Mucosa of stomach (tissue), 1 donor: ENCODE measurements around the gene SMCO4.

Source experiments
- H3K27me3 ChIP-seq: one replicate; pipeline ENCODE4 v1.7.0; 2013; ENCODE audit warnings: mild to moderate bottlenecking, low read length; ENCODE audit not compliant: control insufficient read depth, insufficient read depth
- H3K36me3 ChIP-seq: one replicate; pipeline ENCODE4 v1.7.0; 2013; ENCODE audit warnings: low read length; ENCODE audit not compliant: control insufficient read depth, insufficient read depth
- H3K4me1 ChIP-seq: one replicate; pipeline ENCODE4 v1.7.0; 2013; ENCODE audit warnings: mild to moderate bottlenecking, low read length; ENCODE audit not compliant: control insufficient read depth, insufficient read depth
- H3K4me3 ChIP-seq: one replicate; pipeline ENCODE4 v1.7.0; 2013; ENCODE audit warnings: low read length
- H3K9ac ChIP-seq: one replicate; pipeline ENCODE4 v1.7.0; 2013; ENCODE audit warnings: mild to moderate bottlenecking, low read length, moderate library complexity
- H3K9me3 ChIP-seq: one replicate; pipeline ENCODE4 v1.7.0; 2013; ENCODE audit warnings: mild to moderate bottlenecking, low read length, moderate library complexity; ENCODE audit not compliant: control insufficient read depth
- donor health status: Pancreatic carcinoma.

SMCO4 gene

DNA sequence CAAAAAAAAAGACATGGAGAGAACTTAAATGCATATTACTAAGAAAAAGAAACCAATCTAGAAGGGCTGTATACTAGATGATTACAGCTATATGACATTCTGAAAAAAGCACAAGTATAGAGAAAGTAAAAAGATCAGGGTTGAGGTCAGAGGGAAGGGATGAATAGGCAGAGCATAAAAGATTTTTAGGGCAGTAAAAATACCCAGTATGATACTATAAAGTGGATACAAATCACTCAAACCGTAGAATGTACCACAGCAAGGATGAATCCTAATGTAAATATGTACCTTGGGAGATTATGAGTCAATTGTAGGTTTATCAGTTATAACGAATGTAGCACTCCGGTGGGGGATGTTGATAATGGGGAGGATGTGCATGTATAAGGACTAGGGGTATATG lies 29.4 kb upstream of the SMCO4 start:
- Histone ChIP-seq H3K9ac (no peak overlapping the region), H3K9me3 (no peaks in the 10 kb centered on the region), H3K4me1 (peaks cover 12% of the 10 kb centered on the region), H3K27me3 (no peaks in the 10 kb centered on the region), H3K4me3 (no peak overlapping the region), H3K36me3 (no peaks in the 10 kb centered on the region)

DNA sequence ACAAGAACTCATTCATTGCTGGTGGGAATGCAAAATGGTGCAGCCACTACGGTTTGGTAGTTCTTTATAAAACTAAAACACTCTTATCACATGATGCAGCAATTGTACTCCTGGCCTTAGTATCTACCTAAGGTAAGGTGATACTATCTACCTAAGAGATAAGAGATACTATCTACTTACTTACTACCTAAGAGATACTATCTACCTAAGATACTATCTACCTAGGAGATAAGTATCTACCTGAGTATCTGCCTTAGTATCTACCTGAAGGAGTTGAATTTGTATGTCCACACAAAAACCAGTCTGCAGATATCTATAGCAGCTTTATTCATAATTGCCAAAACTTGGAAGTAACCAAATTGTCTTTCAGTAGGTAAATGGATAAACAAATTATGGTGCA lies 29.0 kb upstream of the SMCO4 start:
- peaks cover 17% of the 10 kb centered on the region for H3K4me1 ChIP-seq
- H3K27me3 ChIP-seq, result no peaks in the 10 kb centered on the region
- H3K36me3 ChIP-seq, result no peaks in the 10 kb centered on the region

DNA sequence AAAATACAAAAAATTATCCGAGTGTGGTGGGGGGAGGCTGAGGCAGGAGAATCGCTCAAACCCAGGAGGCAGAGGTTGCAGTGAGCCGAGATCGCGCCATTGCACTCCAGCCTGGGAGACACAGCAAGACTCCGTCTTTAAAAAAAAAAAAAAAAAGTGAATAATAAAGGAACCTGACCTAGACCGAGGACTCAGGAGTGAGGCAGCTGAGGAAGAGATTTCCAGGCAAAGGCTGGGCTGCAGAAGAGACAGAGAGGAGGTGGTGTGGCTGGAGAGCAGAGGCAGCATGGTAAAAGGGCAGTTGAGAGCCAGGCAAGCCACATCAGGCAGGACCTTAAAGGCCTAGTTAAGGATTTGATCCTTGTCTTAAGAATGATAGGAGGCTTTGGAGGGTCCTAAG lies 28.4 kb upstream of the SMCO4 start:
- no peaks in the 10 kb centered on the region for H3K9me3 ChIP-seq
- H3K9ac ChIP-seq, result no peak overlapping the region
- no peaks in the 10 kb centered on the region for H3K27me3 ChIP-seq
- H3K4me3 ChIP-seq, result no peak overlapping the region
- H3K36me3 ChIP-seq, result no peaks in the 10 kb centered on the region
- H3K4me1 ChIP-seq, result peaks cover 20% of the 10 kb centered on the region

More for the DNA sequence above, 29.0 kb upstream of the SMCO4 start:
- Histone ChIP-seq H3K4me3 (no peak overlapping the region), H3K9ac (no peak overlapping the region), H3K9me3 (no peaks in the 10 kb centered on the region)

DNA sequence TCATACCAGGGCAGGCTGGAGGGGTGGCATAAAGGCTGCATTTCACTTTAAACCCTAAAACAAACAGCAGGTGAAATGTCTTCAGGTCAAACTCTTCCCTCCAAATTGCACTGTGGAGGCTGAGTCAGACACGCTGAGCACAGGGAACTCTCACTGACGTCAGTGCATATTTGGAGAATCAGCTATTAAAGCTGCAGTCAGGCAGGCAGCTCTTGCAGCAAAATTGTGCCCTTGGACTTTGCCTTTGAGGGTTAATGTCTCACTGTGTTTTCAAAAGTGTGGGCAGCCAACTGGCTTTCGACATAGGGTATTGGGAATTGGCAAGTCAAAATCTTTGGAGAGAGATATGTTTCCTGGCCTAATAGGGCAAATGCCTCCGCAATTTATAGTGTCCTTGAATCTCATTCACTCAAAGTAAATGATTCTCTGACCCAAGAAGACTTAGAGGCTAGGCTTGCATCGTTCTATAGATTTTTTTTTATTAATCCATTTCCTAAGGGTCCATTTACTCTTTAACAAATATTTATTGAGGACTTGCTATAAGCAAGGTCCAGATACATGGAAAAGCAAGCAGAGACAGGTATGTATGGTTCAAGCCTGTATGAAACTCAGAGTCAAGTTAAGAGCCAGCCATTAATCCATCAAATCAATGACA lies 27.7 kb upstream of the SMCO4 start:
- Histone ChIP-seq H3K36me3 (no peaks in the 10 kb centered on the region), H3K27me3 (no peaks in the 10 kb centered on the region), H3K9me3 (no peaks in the 10 kb centered on the region), H3K4me3 (no peak overlapping the region), H3K4me1 (peaks cover 20% of the 10 kb centered on the region), H3K9ac (no peak overlapping the region)

DNA sequence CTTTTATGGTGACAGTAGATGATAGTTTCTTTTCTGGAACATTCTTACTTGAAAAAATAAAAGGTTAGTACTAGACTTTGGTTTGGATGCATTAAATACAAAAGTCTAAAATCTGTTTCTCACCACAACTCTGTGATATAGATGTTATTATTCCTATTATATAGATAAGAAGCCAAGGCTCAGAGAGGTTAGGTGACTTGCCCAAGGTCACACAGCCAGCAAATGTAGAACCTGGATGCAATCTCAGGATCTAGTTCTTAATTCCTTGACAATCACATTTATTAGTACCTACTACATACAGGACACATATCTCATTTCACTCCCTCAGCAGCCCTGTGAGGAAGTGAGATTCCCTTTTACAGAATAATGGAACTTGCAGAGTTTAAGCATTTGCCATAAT lies 26.3 kb upstream of the SMCO4 start:
- peaks cover 20% of the 10 kb centered on the region for H3K4me1 ChIP-seq
- H3K36me3 ChIP-seq, result no peaks in the 10 kb centered on the region
- no peak overlapping the region for H3K9ac ChIP-seq
- H3K4me3 ChIP-seq, result no peak overlapping the region
- H3K9me3 ChIP-seq, result no peaks in the 10 kb centered on the region
- H3K27me3 ChIP-seq, result no peaks in the 10 kb centered on the region

DNA sequence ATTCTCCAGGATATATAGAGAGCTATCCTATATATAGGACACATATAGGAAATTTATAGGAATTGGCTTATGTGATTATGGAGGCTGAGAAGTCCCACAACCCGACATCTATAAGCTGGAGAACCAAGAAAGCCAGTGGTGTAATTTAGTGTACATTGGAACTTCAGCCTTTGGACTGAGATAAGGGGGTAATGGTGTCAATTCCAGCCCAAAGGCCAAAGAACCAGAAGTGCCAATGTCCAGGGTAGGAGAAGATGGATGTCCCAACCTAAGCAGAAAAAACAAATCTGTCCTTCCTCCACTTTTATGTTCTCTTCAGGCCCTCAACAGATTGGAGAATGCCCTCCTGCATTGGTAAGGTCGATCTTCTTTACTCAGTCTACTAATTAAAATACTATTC lies 25.5 kb upstream of the SMCO4 start:
- H3K27me3 ChIP-seq, result no peaks in the 10 kb centered on the region
- no peak overlapping the region for H3K9ac ChIP-seq
- no peaks in the 10 kb centered on the region for H3K36me3 ChIP-seq
- H3K4me1 ChIP-seq, result peaks cover 20% of the 10 kb centered on the region
- H3K4me3 ChIP-seq, result no peak overlapping the region
- no peaks in the 10 kb centered on the region for H3K9me3 ChIP-seq

DNA sequence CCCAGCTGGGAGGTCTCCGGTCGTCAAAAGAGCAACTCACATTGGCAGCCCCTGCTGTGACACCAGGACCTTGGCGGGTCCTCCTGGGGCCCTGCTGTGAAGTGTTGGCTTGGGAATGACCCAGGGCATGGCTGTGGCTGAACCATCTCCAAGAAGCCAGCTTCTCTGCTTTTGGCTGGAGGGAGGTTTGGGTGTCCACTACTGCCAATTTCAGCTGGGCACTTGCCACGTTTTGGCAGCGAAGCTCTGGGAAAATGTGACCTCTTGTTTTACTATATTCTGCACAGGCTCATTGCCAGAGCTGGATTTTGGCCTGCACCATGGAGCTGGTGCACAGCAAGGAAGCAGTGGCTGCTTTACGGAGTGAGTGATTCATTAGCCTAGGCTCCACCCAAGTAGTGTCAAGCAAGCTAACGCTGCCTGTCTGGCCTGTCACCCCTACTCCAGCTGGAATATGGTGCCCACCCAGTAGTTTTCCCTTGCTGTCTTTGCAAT lies 24.3 kb upstream of the SMCO4 start:
- Histone ChIP-seq H3K36me3 (no peaks in the 10 kb centered on the region), H3K4me3 (no peak overlapping the region), H3K9me3 (no peaks in the 10 kb centered on the region), H3K27me3 (no peaks in the 10 kb centered on the region), H3K4me1 (peaks cover 20% of the 10 kb centered on the region), H3K9ac (no peak overlapping the region)

DNA sequence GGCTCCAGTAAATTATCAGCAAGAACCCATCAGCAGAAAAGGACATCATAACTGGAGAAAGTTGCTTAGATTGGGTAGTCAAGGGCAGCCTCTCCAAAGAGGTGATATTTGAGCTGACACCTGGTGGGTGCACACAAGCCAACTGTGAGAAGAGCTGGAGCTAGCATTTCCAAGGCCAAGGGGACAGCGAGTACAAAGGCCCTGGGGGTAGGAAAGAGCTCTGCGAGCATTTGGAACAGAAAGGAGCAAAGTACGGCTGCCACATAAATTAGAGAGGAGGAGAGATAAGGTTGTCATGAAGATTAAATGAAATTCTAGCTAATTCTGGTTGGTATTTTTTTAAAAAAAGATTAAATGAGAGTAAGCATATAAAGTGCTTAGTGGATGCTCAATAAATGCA lies 21.7 kb upstream of the SMCO4 start:
- Histone ChIP-seq H3K27me3 (no peaks in the 10 kb centered on the region), H3K4me3 (no peak overlapping the region), H3K4me1 (peaks cover 20% of the 10 kb centered on the region), H3K36me3 (no peaks in the 10 kb centered on the region), H3K9me3 (no peaks in the 10 kb centered on the region), H3K9ac (no peak overlapping the region)

DNA sequence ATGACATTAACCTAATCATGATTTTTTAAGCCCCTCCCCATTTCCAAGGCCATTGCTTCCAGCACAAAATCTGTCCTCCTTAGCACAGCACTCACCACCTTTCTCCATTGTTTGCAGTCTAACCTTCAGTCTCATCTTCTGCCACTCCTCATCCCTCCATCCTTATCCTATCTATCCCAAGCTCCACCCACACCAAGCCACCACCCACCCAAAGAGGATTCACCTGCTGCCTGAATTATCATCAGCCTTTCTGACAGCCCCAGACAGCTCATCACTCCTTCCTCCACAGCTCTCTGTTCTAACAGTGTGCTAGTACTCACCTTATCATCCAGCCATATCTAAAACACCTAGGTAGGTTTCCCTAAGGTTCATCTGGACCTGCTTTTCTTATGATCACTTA lies 20.7 kb upstream of the SMCO4 start:
- Histone ChIP-seq H3K9ac (no peak overlapping the region), H3K4me3 (no peak overlapping the region), H3K27me3 (no peaks in the 10 kb centered on the region), H3K36me3 (no peaks in the 10 kb centered on the region), H3K9me3 (no peaks in the 10 kb centered on the region), H3K4me1 (peaks cover 16% of the 10 kb centered on the region)

DNA sequence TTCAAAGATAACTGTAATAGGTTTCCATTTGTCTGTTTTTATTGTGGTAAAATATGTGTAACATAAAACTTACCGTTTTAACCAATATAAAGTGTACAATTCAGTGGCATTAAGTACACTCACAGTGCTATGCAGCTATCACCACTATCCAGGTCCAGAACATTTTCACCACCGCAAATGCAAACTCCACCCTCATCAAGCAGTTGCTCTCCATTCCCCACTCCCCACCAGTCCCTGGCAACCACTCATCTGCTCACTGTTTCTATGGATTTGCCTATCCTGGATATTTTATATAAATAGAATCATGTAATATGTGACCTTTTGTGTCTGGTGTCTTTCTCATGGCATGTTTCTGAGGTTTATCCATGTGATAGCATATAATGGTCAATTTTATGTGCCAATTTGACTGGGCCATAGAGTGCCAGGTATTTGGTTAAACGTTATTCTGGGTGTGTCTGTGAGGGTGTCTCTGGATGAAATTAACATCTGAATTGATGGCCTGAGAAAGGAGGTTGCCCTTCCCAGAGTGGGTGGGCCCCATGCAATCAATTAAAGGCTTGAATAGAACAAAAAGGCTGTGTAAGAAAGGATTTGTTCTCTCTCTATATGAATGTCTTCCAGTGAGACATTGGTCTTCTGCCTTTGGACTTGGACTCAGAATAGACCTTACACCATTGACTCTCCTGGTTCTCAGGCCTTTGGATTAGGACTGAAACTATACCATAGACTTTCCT lies 17.2 kb upstream of the SMCO4 start:
- H3K36me3 ChIP-seq, result no peaks in the 10 kb centered on the region
- H3K9ac ChIP-seq, result no peak overlapping the region
- no peaks in the 10 kb centered on the region for H3K4me1 ChIP-seq
- H3K4me3 ChIP-seq, result no peak overlapping the region
- no peaks in the 10 kb centered on the region for H3K27me3 ChIP-seq
- H3K9me3 ChIP-seq, result no peaks in the 10 kb centered on the region

DNA sequence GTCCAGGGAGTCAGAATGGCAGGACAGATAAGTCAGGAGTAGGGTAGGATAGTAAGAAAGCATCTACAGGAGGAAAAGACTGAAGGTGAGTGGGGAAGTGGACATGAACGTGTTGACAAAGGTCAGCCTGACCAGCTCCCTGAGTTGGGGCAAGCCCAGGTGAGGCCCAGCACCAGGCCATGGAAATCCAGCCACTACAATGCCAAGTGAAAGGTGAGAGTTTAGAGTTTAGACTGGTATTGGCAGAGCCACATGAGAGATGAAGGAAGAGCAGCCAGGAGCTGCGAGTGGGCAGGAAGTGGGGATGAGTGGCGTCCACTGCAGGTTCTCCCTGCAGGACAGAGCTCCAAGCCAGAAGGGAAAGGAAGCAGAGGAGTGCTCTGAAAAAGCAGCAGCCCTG lies 16.5 kb upstream of the SMCO4 start:
- Histone ChIP-seq H3K36me3 (no peaks in the 10 kb centered on the region), H3K27me3 (no peaks in the 10 kb centered on the region), H3K9ac (no peak overlapping the region), H3K4me3 (no peak overlapping the region), H3K4me1 (no peaks in the 10 kb centered on the region), H3K9me3 (no peaks in the 10 kb centered on the region)

DNA sequence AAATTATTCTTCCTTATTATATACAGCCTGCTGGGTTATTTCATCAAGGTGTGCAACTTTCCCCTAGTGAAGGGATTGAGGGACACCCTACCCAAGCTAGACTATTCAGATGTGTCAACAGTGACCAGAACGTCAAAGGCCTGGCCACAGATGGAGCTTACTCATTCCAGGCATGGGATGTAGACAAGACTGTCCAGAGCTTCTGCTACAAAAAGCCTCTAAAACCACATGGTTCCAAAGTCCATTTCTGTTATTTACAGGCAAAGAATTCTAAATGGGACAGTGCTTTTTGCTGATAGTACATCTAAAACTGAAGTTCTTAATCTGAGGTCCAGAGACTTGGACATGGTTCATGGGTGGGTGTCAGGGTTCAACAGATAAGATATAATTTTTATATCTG lies 9.7 kb upstream of the SMCO4 start:
- H3K36me3 ChIP-seq, result no peaks in the 10 kb centered on the region
- no peaks in the 10 kb centered on the region for H3K4me1 ChIP-seq
- H3K9ac ChIP-seq, result no peak overlapping the region
- no peaks in the 10 kb centered on the region for H3K27me3 ChIP-seq
- H3K9me3 ChIP-seq, result no peaks in the 10 kb centered on the region
- H3K4me3 ChIP-seq, result no peak overlapping the region
